Keratinocyte (primary cell): ENCODE results near the gene IP6K2.

Experiments used
- EZH2 ChIP-seq: IDR thresholded peaks from one replicate; pipeline ENCODE4 v1.6.1; 2012; ENCODE audit warnings: inconsistent platforms, mild to moderate bottlenecking, low read length, moderate library complexity
- TF ChIP-seq, protein P1 (sequence below), 3 experiments: IDR thresholded peaks in 1 of 3; conservative IDR thresholded peaks in 1 of 3; optimal IDR thresholded peaks in 1 of 3; 2 replicates in 2 of 3; 3 replicates in 1 of 3; pipeline versions ENCODE3 to v1.5.1; 2011; ENCODE audit warnings: low read length in 3 of 3, mild to moderate bottlenecking in 3 of 3, moderate library complexity in 2 of 3, control low read depth in 1 of 3, inconsistent platforms in 1 of 3; ENCODE audit not compliant: insufficient read depth in 2 of 3; ENCODE audit errors: extremely low read depth in 1 of 3

- TF ChIP-seq, protein P1, sequence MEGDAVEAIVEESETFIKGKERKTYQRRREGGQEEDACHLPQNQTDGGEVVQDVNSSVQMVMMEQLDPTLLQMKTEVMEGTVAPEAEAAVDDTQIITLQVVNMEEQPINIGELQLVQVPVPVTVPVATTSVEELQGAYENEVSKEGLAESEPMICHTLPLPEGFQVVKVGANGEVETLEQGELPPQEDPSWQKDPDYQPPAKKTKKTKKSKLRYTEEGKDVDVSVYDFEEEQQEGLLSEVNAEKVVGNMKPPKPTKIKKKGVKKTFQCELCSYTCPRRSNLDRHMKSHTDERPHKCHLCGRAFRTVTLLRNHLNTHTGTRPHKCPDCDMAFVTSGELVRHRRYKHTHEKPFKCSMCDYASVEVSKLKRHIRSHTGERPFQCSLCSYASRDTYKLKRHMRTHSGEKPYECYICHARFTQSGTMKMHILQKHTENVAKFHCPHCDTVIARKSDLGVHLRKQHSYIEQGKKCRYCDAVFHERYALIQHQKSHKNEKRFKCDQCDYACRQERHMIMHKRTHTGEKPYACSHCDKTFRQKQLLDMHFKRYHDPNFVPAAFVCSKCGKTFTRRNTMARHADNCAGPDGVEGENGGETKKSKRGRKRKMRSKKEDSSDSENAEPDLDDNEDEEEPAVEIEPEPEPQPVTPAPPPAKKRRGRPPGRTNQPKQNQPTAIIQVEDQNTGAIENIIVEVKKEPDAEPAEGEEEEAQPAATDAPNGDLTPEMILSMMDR (optimal IDR thresholded peaks at IDR 0.05 in 1 of 3, IDR thresholded peaks at IDR 0.05 in 1 of 3, conservative IDR thresholded peaks at IDR 0.05 in 1 of 3; ENCODE audit: extremely low read depth in 1 of 3, insufficient read depth in 2 of 3, low read length in 3 of 3) = no peak
- no peak for TF ChIP-seq EZH2
These were observed 42.5 kb downstream of the IP6K2 start for GRCh38 chr3:48674505-48674904.
